D341Med (cell line): ENCODE measurements around the gene KRT33A.
"Not testable (repeated sequence)": the region's sequence is repeated elsewhere in the genome, so short reads cannot be mapped to it uniquely, and the experiment has no call there.

Experiments
- DNase-seq: peaks from one replicate; pipeline ENCODE4 v3.0.0; 2012; ENCODE audit warnings: low spot score

KRT33A gene

DNA sequence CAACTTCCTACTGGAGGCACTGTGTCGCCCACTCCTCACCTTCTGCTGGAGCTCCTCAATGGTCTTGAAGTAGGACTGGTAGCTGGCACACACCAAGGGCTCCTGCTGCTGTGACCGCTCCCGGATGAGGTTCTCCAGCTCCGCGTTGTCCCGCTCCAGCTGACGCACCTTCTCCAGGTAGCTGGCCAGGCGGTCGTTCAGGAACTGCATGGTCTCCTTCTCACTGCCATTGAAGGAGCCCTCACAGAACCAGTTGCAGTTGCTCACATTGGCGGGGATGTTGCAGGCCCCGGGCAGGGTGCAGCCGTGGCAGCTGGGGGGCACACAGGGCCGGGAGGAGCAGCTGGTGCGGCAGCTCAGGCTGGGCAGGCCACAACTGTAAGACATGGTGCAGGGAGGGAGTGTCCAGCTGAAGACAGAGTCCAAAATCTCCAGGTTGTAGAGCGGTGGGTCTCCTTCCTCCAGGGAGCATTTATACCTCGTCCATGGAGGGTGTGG is at the start of gene KRT33A:
Gene KRT33A, minus strand, starts transcription at position 448 of the 498 bp plus-strand sequence. Its CDS starts 61 bp downstream, at position 387.
- not testable (repeated sequence) for DNase-seq

DNA sequence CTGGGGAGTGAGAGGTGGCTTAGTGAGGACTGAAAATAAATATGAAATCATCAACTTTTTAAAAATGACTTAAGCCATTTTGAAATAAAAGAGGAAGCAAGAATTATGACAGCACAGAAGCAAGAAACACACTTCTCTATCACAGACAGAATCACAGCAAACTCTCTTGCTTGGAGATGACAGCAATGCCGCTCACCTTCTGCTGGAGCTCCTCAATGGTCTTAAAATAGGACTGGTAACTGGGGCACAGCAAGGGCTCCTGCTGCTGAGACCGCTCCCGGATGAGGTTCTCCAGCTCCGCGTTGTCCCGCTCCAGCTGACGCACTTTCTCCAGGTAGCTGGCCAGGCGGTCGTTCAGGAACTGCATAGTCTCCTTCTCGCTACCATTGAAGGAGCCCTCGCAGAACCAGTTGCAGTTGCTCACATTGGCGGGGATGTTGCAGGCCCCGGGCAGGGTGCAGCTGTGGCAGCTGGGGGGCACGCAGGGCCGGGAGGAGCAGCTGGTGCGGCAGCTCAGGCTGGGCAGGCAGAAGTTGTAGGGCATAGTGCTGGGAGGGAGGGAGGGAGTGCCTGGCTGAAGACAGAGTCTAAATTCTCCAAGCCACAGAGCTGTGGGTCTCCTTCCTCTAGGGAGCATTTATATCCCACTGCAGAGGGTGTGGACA is 46.5 kb upstream of the KRT33A start, which contains the start of gene KRT31:
Gene KRT31, minus strand, starts transcription at position 613 of the 665 bp plus-strand sequence. Its CDS starts 69 bp downstream, at position 544.
- DNase-seq, result no peak

DNA sequence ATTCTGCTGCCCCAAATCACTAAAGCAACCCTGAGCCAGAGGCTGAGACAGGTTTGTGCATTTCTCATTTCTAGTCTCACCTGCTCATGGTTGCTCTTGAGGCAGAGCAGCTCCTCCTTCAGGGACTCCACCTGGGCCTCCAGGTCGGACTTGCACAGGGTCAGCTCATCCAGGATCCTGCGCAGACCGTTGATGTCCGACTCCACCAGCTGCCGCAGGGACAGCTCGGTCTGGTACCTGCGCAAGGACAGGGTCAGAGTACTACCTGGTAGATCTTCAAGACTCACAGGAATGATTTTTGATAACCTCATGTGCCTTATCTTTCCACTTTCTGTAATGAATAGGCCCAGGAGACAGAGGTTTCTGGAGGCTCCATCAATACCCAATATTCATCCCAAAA is 45.7 kb upstream of the KRT33A start:
- no peak for DNase-seq

DNA sequence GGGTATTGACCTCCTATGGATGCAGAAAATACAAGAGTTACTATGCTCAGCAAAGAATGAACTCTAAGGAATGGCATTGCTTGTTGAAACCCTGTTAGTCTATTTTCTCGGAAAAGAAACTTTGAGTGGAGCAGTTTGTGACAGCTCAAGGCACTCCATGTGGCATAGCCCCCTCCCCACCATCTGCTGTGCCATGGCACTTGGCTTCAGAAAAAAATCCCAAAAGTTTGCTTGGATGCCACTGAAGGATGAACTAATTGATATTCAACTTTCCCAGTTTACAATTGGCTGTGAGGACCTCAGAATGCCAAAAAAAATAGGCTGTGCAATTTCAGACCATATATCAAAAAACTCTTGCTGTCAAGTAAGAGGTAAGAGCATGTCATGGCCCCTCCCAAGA is 45.0 kb upstream of the KRT33A start:
- DNase-seq, result no peak

DNA sequence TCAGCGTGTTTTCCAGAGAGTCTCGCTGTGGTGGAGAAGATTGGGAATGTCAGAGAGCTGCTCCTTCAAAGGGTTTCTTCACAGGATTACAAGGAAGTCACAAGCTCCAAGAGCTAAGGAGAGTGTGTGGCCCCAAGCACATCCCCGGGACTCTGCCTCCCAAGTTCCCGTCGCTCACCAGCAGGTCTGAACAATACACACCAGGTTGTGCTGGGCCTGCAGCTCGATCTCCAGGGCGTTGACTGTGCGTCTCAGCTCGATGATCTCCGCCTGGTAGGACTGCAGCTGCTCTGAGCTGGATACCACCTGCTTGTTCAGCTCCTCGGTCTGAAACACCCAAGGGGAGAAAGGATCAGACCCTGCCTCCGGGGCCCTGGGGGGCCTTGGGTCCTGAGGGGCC is 44.4 kb upstream of the KRT33A start:
- not testable (repeated sequence) for DNase-seq

DNA sequence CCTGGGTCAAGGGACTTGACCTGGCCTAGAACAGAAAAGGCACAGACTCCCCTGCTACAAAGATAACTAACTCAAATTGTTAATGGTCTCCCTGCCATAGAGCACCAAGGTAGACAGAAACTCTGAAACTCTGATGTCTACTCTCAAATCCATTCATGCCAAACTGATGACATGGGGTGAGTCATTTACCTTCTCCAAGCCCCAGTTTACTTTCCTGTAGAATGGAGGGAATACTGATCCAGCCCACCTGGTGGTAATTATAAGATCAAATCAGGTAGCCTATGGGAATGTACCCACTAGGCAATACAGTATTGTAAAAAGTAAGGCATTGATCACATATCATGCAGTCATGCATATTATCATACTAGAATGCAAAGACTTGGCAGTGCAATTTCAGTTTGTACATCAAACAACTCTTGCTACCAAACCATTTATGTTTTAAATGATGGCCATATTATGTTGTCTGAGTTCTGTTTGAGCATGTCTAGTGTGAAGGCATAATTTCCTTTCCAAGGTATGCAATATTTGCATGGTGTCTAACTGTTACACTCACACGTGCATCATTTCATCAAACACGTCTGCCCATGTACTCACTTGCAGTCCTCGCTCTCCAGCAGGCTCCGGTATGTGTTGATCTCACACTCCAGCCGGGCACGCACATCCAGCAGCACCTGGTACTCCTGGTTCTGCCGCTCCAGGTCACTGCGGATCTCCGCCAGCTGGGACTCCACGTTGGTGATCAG is 43.8 kb upstream of the KRT33A start:
- no peak for DNase-seq

DNA sequence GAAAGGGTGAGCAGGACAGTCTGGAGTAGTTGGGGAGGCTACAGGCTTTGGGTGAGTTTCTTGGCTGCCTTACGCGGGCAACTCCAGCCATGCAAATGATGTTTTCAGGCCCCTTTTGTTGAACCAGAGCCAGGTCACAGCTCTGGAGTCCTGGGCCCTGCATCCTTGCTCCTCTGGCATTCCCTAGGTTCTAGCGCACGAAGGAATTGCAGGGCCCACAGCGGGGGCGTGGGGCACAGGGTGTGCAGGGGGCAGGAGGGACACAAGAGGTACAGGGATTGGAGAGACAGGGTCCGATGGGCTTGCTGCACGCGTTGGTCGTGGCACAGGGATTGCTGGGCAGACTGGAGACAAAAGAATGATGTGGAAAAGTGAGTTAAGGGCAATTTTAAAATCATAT is 43.2 kb upstream of the KRT33A start:
- DNase-seq, result no peak

DNA sequence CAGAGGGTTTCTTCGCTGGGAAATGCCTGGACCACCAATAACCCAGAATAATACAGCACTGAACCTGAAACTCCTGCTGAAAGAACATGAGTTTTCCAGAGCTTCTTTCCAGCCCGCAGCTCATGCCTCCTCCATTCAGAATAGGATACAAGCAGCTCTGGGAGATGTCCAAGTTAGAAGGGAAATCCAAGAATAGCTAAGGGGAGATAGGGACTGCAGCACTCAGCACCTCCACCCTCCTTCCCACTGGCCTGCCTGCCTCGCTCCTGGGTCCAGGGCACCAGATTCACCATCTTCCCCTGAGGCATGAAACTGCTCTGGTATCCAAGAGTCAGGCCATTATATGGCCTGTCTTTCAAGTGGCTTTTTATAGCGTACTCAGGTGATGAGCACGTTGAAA is 42.7 kb upstream of the KRT33A start:
- no peak for DNase-seq

DNA sequence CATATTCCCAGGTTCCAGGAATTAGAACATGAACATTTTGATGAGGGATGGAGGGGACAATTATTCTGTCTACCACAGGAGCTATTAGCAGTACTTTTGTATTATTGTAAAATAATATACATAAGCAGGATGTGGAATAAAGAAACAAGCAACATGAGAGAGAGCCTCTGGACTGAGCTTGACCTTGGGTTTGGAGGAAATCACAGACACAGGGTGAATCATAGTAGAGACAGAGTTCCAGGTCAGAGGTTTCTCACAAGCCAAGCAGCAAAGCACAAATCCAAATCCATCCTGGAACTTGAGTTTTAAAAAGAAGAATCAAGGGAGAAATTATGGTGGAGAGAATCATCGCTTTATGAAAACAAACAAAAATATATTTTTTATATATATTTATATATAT is 41.6 kb upstream of the KRT33A start:
- DNase-seq, result no peak

DNA sequence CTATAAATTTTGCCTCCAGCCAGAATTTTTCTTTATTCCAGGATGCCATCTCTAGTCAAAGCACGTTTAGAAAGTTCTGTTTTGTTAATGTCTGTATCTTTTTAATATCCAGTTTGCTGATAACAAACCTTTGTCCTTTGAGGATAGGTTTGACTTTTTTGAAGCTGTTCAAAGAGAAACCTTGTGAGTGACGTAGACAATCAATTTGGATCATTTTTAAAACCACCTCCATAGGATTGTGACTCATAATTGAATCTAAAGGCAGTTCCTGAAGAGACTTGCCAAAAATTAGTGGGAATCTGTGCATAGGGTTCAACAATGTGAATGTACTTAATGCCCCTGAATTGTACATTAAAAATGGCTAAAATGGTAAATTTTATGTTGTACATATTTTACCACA is 40.9 kb upstream of the KRT33A start:
- no peak for DNase-seq

DNA sequence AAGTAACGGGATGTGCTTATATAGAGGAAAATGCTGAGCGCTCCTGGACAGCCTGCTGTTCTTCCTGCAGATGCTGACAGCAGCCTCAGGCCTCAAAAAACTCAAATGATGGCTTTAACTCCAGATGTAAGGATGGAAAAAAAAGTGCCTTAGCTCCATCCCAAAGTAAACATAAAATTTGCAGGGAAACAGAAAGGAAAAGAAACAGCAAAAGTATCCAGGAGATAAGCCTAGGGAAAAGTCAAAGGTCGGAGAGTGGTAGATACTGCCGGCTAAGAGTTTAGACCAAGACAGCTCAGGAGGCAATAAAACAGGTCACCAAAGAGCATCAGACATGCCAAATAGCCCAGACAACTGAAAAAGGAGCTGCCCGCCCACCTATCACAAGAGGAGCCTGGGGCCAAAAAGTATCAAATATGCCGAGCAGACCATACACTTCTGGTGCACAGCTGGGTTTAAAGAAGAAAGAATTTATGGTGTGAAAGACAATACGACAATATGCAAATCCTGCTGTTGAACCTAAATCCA is 39.8 kb upstream of the KRT33A start:
- DNase-seq, result no peak

DNA sequence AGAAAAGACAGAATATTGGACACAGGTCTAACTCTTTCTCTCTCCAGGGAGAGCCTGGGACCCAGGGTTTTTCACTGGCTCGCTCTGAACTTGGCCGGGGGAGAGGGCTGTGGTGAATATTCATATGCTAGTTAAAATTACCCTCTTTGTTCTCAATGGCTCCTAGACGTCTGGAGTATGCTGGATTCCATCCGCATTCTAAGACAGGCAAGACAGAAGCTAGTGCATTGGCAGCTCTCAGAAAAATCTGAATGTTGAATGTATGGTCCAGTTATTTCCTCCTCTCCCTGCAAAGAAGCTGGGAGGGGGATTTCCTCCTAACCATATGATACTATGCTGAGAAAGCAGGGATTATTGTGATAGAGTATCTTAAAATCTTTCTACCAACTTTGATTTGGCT is 37.0 kb upstream of the KRT33A start:
- DNase-seq, result no peak

DNA sequence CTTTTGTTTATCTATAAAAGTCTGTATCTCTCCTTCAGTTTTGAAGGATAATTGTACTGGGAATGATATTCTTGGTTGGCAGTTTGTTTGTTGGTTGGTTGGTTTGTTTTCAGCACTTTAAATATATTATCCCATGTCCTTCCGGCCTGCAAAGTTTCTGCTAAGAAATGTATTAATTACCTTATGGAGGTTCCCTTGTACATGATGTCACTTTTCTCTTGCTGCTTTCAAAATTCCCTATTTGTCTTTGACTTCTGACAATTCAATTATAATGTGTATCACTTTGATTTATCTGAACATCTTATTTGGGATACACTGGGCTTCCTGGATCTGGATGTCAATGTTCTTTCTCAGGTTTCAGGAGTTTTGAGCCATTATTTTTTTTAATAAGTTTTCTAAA is 35.6 kb upstream of the KRT33A start:
- no peak for DNase-seq

DNA sequence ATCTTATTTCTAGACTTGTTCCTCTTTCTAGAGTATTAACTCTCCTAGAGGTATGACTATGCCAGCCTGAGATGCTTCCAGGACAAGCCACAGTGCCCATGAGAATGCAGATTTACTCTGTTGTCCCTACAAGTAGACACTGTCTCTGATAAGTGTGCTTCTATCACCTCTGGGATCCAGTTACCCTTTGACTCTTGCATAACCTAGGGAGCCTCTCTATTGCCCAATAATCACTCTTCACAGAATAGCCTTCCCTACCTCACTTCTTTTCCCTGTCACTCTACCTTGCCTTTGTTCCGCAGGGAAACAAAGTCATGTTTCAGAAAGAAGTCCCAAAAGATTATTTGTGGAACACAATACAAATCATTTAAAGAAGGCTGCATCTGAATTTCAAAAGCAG is 33.1 kb upstream of the KRT33A start:
- DNase-seq, result no peak

DNA sequence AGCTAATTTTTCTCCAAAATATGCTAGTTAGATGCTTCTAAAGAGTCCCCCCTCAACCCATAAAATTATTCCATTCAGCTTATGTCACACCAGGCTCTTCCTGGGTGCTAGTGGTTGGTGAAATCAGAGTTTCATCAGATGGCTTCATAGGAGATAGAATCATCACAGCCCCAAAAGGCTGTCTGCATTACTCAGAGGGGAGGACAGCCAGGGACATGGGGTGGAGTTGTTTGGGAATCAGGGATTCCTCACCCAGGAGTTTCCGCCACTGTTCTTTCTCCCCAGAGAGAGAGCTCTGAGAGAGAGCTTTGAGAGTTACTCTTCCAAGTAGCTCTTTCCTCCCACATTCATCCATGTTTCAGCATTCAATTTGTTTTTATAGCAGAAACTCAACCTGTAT is 31.8 kb upstream of the KRT33A start:
- DNase-seq, result no peak

DNA sequence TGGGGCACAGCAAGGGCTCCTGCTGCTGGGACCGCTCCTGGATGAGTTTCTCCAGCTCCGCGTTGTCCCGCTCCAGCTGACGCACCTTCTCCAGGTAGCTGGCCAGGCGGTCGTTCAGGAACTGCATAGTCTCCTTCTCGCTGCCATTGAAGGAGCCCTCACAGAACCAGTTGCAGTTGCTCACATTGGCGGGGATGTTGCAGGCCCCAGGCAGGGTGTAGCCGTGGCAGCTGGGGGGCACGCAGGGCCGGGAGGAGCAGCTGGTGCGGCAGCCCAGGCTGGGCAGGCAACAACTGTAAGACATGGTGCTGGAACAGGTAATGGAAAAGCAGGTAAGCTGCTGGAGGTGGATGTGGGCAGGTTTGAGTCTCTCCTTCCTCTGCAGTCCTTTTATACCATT is 31.3 kb upstream of the KRT33A start, which contains the start of gene KRT34:
Gene KRT34, minus strand, starts transcription at position 364 of the 400 bp plus-strand sequence. Its CDS starts 60 bp downstream, at position 304.
- not testable (repeated sequence) for DNase-seq

DNA sequence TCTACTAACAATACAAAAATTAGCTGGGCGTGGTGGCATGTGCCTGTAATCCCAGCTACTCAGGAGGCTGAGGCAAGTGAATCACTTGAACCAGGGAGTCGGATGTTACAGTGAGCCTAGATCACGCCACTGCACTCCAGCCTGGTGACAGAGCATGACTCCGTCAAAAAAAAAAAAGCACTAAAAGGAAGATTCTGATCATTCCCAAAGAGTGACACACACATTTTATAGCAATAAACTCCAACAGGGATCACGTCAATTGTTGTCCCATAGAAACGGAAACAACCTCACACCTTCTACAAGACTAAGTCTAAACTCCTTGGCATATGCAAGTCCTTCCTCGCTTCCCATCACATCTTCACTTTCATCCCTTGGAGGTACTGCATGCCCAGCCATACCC is 29.5 kb upstream of the KRT33A start:
- not testable (repeated sequence) for DNase-seq

DNA sequence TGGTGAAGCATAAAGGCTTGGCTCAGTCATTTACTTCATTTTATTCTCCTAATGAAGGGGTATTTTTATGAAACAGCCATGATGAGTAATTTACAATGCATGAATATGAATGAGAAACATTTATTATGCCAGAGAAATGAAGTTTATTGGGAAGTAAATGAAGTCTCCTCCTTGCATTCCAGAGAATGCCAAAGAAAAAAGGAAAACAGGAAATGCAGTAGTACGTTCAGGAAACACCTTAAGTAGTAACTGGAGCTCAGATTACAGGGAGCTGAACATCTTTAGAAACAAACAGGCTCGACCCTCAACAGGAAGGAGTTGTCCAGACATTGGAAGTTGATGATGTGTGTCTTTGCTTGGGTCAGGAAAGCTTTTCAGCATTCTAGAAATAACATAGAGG is 26.9 kb upstream of the KRT33A start:
- DNase-seq, result no peak

DNA sequence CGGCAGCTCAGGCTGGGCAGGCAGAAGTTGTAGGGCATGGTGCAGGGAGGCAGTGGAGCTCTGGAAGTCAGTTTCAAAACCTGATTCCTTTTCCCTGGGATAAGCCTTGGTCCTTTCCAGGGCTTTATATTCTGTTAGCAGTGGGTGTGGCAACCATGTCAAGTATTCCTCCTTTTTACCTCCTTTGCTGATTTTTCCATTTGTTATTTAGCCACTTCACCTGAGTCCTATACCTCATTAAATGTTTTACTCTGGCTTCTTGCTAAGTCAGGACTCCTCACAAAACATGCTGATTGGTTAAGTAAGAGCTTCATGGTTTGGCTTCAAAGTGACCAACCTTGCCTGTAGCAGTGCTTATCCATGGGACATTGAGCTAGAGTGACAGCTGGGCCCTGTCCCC is 19.1 kb upstream of the KRT33A start, which contains the start of gene KRT33B:
Gene KRT33B, minus strand, starts transcription at position 101 of the 400 bp plus-strand sequence. Its CDS starts 63 bp downstream, at position 38.
- DNase-seq, result no peak

DNA sequence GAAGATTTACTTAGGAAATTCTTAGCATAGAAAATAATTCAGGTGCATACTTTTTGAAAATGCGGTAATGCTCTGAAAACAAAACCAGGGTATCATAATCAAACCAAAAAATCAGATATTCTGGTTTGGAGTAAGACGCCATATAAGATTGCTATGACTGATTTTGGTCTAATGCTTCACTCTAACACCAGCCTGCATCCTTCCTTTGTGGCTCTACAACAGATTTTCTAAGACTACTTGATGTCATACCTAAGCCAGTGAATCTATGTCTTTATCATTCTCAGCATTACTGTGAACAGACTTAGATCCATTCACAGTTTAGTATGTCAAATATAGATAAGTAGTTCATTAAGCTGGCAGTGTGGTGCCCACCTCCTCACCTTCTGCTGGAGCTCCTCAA is 18.4 kb upstream of the KRT33A start:
- no peak for DNase-seq

DNA sequence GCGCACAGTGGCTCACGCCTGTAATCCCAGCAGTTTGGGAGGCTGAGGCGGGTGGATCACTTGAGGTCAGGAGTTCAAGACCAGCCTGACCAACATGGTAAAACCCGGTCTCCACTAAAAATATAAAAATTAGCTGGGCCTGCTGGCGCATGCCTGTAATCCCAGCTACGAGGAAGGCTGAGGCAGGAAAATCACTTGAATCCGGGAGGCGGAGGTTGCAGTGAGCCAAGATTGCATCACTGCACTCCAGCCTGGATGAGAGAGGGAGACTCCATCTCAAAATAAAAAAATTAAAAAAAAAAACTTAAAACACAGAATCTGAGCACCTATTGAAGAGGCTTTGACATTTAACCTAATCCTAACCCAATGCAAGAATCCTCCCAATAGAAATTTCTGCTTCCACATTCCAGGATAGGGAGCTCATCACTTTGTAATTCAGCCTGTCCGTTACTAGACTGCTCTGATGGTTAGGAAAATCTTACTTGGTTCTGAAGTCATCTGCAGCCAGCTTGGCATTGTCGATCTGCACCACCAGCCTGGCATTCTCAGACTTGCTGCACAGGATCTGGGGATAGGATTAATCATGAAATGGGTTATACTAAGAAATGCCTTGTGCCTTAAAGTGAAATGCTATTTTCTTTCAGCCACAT is 16.9 kb upstream of the KRT33A start:
- no peak for DNase-seq

DNA sequence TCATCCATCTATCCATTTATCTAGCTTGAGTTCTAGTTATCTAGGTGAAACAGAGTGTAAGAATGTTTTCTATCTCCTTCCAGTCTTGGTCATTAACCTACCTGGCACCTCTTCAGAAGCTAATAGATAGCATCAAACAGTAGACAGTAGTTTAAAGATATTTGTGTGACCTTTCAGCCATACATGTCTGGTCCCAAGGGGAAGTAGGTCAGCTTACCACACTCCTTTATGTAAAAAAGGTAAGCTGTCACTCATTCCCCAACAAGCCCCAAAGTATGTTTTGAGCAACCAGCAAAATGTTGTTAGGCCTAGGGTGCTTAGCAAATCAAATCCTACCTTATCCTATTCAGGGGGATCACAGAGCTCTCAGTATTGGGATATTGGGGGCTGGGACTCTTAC is 15.4 kb upstream of the KRT33A start:
- DNase-seq, result no peak
